OCI-LY7 (cell line): ENCODE results near the gene UBN1. TPM values are rescaled to one million over a fixed set of nuclear protein-coding genes. Genes with fewer than 3 reads are reported as not detected.

Experiments used
- BruUV-seq: library from RNA; stranded (reverse); fragments of 400-500 nt; replicated peaks from 2 replicates; lab custom pipeline; 2021; lab: Mats Ljungman, UMichigan
- CTCF ChIA-PET: fragments of 300-600 bp; sonication (Branson Sonifier 250); formaldehyde crosslinking; loops from one replicate; lab custom pipeline; 2022; ENCODE audit warnings: antibody characterized with exemption; ENCODE audit not compliant: unreplicated experiment; lab: Charles Lee
- POLR2A ChIA-PET: fragments of 300-600 bp; sonication (Branson Sonifier 250); formaldehyde crosslinking; loops from one replicate; lab custom pipeline; 2022; ENCODE audit warnings: antibody characterized with exemption; lab: Charles Lee
- DNase-seq: peaks from one replicate; pipeline ENCODE4 v3.0.0-alpha.2; 2015; ENCODE audit warnings: low spot score
- H2AFZ ChIP-seq: fragments of 200-600 bp; sonication (generic), shearing (Covaris generic); 2 replicates; pipeline ENCODE4 v1.6.1; 2014; ENCODE audit warnings: mild to moderate bottlenecking, antibody characterized with exemption, low read length, moderate library complexity
- H3K27ac ChIP-seq: fragments of 200-600 bp; sonication (generic); 2 replicates; pipeline ENCODE4 v1.5.1; 2014; ENCODE audit warnings: mixed run types, low read depth, mild to moderate bottlenecking, moderate library complexity, low read length, inconsistent platforms; ENCODE audit not compliant: poor library complexity, severe bottlenecking
- H3K36me3 ChIP-seq: fragments of 200-600 bp; sonication (generic); 2 replicates; pipeline ENCODE4 v1.6.1; 2014; ENCODE audit warnings: mild to moderate bottlenecking, antibody characterized with exemption, low read length, moderate library complexity, mixed read lengths; ENCODE audit not compliant: insufficient read depth
- H3K4me1 ChIP-seq: fragments of 200-600 bp; sonication (generic); 2 replicates; pipeline ENCODE4 v1.5.1; 2014; ENCODE audit warnings: mild to moderate bottlenecking, low read length; ENCODE audit not compliant: insufficient read depth, poor library complexity, severe bottlenecking
- H3K4me2 ChIP-seq: fragments of 200-600 bp; sonication (generic); 2 replicates; pipeline ENCODE4 v1.6.1; 2014; ENCODE audit warnings: mild to moderate bottlenecking, low read length
- H3K4me3 ChIP-seq: fragments of 200-600 bp; sonication (generic); 2 replicates; pipeline ENCODE4 v1.5.1; 2014; ENCODE audit warnings: mild to moderate bottlenecking, low read depth, low read length; ENCODE audit not compliant: poor library complexity, severe bottlenecking
- H3K79me2 ChIP-seq: fragments of 200-600 bp; sonication (generic); 2 replicates; pipeline ENCODE4 v1.6.1; 2016; ENCODE audit warnings: low read depth, mild to moderate bottlenecking, low read length, moderate library complexity, mixed read lengths; ENCODE audit not compliant: insufficient read depth
- H3K9me2 ChIP-seq: fragments of 200-600 bp; sonication (generic); 2 replicates; pipeline ENCODE4 v1.6.1; 2016; ENCODE audit warnings: mild to moderate bottlenecking, low read length, mixed read lengths; ENCODE audit not compliant: insufficient read depth
- H3K9me3 ChIP-seq: fragments of 200-600 bp; sonication (generic); 2 replicates; pipeline ENCODE4 v1.6.1; 2014; ENCODE audit warnings: mild to moderate bottlenecking, mixed run types, low read length, mixed read lengths
- H4K20me1 ChIP-seq: fragments of 200-600 bp; sonication (generic); 2 replicates; pipeline ENCODE4 v1.6.1; 2014; ENCODE audit warnings: mild to moderate bottlenecking, antibody characterized with exemption, low read length, moderate library complexity, mixed read lengths; ENCODE audit not compliant: insufficient read depth
- EZH2phosphoT487 ChIP-seq: fragments of 200-600 bp; sonication (generic); IDR thresholded peaks from 2 replicates; pipeline ENCODE4 v1.6.1; 2018; ENCODE audit warnings: low read depth, borderline replicate concordance, mild to moderate bottlenecking, mixed run types, antibody characterized with exemption, low read length, moderate library complexity, mixed read lengths
- intact Hi-C: fragments of 100-400 bp; cut with micrococcal nuclease; formaldehyde crosslinking; loops from one replicate; pipeline ENCODE4 v1.10.0; 2022; ENCODE audit not compliant: unreplicated experiment
- total RNA-seq, 2 experiments: library from RNA; depleted of rRNA in 1 of 2; stranded (reverse); fragments of >200 nt in 1 of 2; shearing (Covaris generic) in 1 of 2; gene quantifications; 2 replicates each; pipeline ENCODE4 v1.2.3, GENCODE V29; 2014 to 2022
- TF ChIP-seq, protein P1 (sequence below): fragments of 200-600 bp; sonication (generic); conservative IDR thresholded peaks from 2 replicates; pipeline ENCODE4 v1.5.1; 2014; ENCODE audit warnings: mild to moderate bottlenecking, antibody characterized with exemption, low read length, moderate library complexity, mixed read lengths

The UBN1 gene
- total RNA-seq, 2 experiments from 2014 or later: 37.2 to 53.0 TPM

- DNase-seq: no peak
- BruUV-seq: no TSS peak
- Histone ChIP-seq H3K79me2 (peaks cover 4% of the 10 kb centered on the region; the same call in 1 of the 2 replicates), H3K36me3 (peaks cover 92% of the 10 kb centered on the region), H3K9me2 (no peaks in the 10 kb centered on the region), H3K9me3 (no peaks in the 10 kb centered on the region), H4K20me1 (0 out of 2 replicates have a peak, but pooled peaks cover under 1% of the 10 kb centered on the region), H3K27ac (no peak overlapping the region), H2AFZ (no peak overlapping the region), H3K4me1 (no peaks in the 10 kb centered on the region), H3K4me2 (no peak overlapping the region), H3K4me3 (no peak overlapping the region)
- CTCF ChIA-PET: no interaction called here
- TF ChIP-seq, protein P1, sequence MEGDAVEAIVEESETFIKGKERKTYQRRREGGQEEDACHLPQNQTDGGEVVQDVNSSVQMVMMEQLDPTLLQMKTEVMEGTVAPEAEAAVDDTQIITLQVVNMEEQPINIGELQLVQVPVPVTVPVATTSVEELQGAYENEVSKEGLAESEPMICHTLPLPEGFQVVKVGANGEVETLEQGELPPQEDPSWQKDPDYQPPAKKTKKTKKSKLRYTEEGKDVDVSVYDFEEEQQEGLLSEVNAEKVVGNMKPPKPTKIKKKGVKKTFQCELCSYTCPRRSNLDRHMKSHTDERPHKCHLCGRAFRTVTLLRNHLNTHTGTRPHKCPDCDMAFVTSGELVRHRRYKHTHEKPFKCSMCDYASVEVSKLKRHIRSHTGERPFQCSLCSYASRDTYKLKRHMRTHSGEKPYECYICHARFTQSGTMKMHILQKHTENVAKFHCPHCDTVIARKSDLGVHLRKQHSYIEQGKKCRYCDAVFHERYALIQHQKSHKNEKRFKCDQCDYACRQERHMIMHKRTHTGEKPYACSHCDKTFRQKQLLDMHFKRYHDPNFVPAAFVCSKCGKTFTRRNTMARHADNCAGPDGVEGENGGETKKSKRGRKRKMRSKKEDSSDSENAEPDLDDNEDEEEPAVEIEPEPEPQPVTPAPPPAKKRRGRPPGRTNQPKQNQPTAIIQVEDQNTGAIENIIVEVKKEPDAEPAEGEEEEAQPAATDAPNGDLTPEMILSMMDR: no peak
- TF ChIP-seq EZH2phosphoT487: no peak
- POLR2A ChIA-PET: no interaction called here
- intact Hi-C loops: no loop called here
These were observed 25.8 kb downstream of the UBN1 start for GRCh38 chr16:4873091-4873490.

- CTCF ChIA-PET: no interaction called here
- intact Hi-C loops: no loop called here
- Histone ChIP-seq H3K36me3 (peaks cover 92% of the 10 kb centered on the region), H3K9me3 (no peaks in the 10 kb centered on the region), H3K27ac (no peak overlapping the region), H4K20me1 (no peaks in the 10 kb centered on the region), H3K4me2 (no peak overlapping the region), H3K4me3 (no peak overlapping the region), H3K79me2 (no peaks in the 10 kb centered on the region), H3K9me2 (no peaks in the 10 kb centered on the region), H3K4me1 (no peaks in the 10 kb centered on the region), H2AFZ (no peak overlapping the region)
- POLR2A ChIA-PET: no interaction called here
- TSS peak; percentile 55 for BruUV-seq
- no peak for TF ChIP-seq EZH2phosphoT487
- TF ChIP-seq, protein P1: no peak
- no peak for DNase-seq
These were observed 27.4 kb downstream of the UBN1 start for GRCh38 chr16:4874666-4875065.

DNA sequence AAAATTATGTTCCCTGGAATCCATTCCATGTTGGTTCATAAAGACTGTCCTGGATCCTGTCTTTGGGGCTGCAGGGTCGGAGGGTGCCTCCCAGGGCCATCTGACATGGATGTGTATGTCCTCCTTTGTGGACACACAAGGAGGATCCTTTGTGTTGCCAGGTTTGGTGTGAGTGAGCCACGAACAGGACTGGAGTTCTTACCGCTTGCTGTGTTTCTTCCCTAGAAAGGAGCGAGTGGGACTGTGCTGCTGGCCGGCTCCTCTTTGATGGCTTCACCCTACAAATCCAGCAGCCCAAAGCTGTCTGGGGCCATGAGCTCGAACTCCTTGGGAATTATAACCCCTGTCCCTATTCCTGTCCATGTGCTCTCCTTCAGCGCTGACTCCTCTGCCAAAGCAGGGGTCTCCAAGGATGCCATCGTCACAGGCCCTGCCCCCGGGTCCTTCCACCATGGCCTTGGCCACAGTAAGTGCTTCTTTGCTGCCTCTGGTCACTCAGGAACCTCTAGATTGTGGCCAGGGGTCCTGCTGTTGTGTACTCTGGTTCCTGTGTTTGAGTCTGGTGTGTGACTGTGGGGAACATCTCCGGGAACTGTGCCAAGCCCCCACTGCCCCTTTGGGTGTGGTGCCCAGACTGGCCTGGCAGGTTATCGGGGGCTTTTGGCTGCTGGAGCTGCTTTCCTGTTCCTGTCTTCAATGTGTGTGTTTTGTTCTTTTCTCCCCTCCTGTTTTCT lies 29.5 kb downstream of the UBN1 start:
- TF ChIP-seq EZH2phosphoT487: no peak
- TF ChIP-seq, protein P1: no peak
- no TSS peak for BruUV-seq
- POLR2A ChIA-PET: no interaction called here
- peaks cover 92% of the 10 kb centered on the region for H3K36me3 ChIP-seq
- no peaks in the 10 kb centered on the region for H4K20me1 ChIP-seq
- intact Hi-C loops: no loop called here
- no peaks in the 10 kb centered on the region for H3K9me3 ChIP-seq
- no peaks in the 10 kb centered on the region for H3K4me1 ChIP-seq
- no peak for DNase-seq
- H3K79me2 ChIP-seq: no peaks in the 10 kb centered on the region
- no peak overlapping the region for H3K4me2 ChIP-seq
- CTCF ChIA-PET: no interaction called here
- no peak overlapping the region for H3K4me3 ChIP-seq
- no peaks in the 10 kb centered on the region for H3K9me2 ChIP-seq
- no peak overlapping the region for H3K27ac ChIP-seq
- no peak overlapping the region for H2AFZ ChIP-seq
